HFFc6 (cell line): Measurements from ENCODE around the gene ALAS1. TPM values are rescaled to one million over a fixed set of nuclear protein-coding genes. Genes with fewer than 3 reads are reported as not detected.

Source experiments
- DNase-seq: peaks from one replicate; pipeline ENCODE4 v3.0.0-alpha.2; 2018
- H3K27ac Mint-ChIP-seq: 2 replicates; pipeline ENCODE4 v1.8.0; 2020; ENCODE audit warnings: mild to moderate bottlenecking, mixed read lengths
- H3K27me3 Mint-ChIP-seq: 2 replicates; pipeline ENCODE4 v1.8.0; 2021; ENCODE audit warnings: mild to moderate bottlenecking, moderate library complexity, mixed read lengths; ENCODE audit not compliant: insufficient read depth
- H3K36me3 Mint-ChIP-seq: 2 replicates; pipeline ENCODE4 v1.8.0; 2021; ENCODE audit warnings: low read depth, mixed read lengths
- H3K4me1 Mint-ChIP-seq: 2 replicates; pipeline ENCODE4 v1.8.0; 2020; ENCODE audit warnings: low read depth, mixed read lengths
- H3K4me3 Mint-ChIP-seq: 2 replicates; pipeline ENCODE4 v1.8.0; 2020; ENCODE audit warnings: mild to moderate bottlenecking, moderate library complexity, mixed read lengths
- H3K9me3 Mint-ChIP-seq: 2 replicates; pipeline ENCODE4 v1.8.0; 2020; ENCODE audit warnings: mild to moderate bottlenecking, mixed read lengths
- CTCF ChIP-seq: fragments of 200-600 bp; sonication (generic); IDR thresholded peaks from 2 replicates; pipeline ENCODE4 v1.5.0; 2021; ENCODE audit warnings: antibody characterized with exemption, mild to moderate bottlenecking
- total RNA-seq, 6 experiments: library from RNA; stranded (reverse); fragmentation: NEBNext Ultra II Directional; extraction: Animal tissue kit (Norgen Biotek cat#: 25700); gene quantifications; 2 replicates in 1 of 6; 3 replicates in 5 of 6; pipeline ENCODE4 v1.2.3, GENCODE V29; 2021

Gene ALAS1
- total RNA-seq, 6 experiments from 2014 or later: 31.5 to 39.1 (median 35.1) TPM

GRCh38 chr3:52238761-52239701 lies 41.1 kb downstream of the ALAS1 start, which contains the start of gene TWF2:
TWF2 (minus strand) TSS chr3:52239158; CDS start chr3:52239016, 142 bp downstream.
- Mint-ChIP-seq H3K9me3 (no peaks in the 10 kb centered on the region), H3K4me1 (peaks cover 50% of the 10 kb centered on the region), H3K36me3 (peaks cover 8% of the 10 kb centered on the region; the same call in 1 of the 2 replicates), H3K4me3 (peak within 1 kb of the TSS; percentile 100), H3K27ac (peak within 1 kb of the TSS; percentile 96), H3K27me3 (peaks cover 1% of the 10 kb centered on the region)
- peak; percentile 54 for DNase-seq
- peak; percentile 58 for TF ChIP-seq CTCF

DNA sequence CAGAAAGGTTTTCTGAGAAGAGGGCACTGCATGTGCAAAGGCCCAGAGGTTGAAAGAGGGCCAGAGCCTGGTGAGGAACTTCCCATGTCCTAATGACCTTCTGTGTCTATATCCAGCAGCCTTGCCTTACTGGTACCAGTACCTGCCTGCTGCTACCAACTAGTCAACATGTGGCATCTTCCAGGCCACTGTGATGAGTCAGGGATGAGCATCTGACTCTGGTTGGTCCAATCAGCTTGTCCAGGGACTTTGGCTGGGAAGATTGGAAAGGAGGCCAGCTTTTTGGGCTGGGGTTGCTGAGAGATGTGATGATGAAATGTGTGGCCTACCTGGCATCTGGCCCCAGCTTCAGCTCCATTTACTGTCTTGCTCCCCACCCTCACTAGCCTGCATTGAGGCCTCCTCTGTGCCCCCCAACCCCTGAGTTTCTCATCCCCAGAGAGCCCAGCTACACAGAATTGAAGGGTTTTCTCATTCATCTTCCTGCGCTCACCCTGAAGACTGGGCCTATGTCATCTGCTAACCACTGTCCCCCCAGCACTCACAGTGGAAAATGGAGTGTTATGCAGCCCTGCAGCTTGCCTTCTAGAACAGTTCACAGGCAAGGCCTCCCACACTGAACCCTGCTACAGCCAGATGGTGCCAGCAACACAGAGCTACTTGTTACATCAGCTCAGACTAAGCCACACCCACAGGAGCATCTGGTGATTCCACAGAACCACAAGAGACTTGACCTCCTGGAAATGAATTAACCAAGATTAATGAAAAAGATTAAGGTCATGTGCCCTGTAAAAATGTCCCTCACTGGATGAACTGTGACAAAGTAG lies 42.3 kb downstream of the ALAS1 start:
- peaks cover 62% of the 10 kb centered on the region for H3K4me1 Mint-ChIP-seq
- H3K4me3 Mint-ChIP-seq: peak overlapping the region; percentile 100
- peak overlapping the region; percentile 96 for H3K27ac Mint-ChIP-seq
- peak; percentile 87 for DNase-seq
- peaks cover 8% of the 10 kb centered on the region; the same call in 1 of the 2 replicates for H3K36me3 Mint-ChIP-seq
- H3K27me3 Mint-ChIP-seq: peaks cover 1% of the 10 kb centered on the region
- H3K9me3 Mint-ChIP-seq: no peaks in the 10 kb centered on the region
- TF ChIP-seq CTCF: no peak

DNA sequence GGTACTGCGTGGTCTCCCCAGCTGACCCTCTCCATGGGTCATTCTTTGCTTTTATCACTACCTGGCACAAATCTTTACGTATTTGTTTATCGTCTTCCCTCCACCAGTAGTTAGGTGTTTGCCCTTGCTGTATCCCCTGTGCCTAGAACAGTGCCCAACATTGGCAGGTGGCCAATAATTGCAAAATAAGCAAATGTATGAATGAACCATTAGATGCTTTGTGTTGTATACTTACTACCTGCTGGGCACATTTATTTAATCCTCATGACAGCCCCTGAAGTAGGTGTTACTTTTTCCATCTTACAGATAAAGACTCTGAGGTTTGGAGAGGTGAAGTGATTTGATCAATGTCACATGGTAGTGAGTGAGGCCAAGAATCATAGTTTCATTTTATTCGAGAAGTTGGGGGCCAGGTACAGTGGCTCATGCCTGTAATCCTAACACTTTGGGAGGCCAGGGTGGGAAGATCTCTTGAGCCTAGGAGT lies 43.0 kb downstream of the ALAS1 start:
- Mint-ChIP-seq H3K9me3 (no peaks in the 10 kb centered on the region), H3K27ac (peak overlapping the region; percentile 96), H3K36me3 (peaks cover 8% of the 10 kb centered on the region; the same call in 1 of the 2 replicates), H3K4me3 (no peak overlapping the region), H3K4me1 (peaks cover 63% of the 10 kb centered on the region), H3K27me3 (peaks cover 1% of the 10 kb centered on the region)
- no peak for TF ChIP-seq CTCF
- no peak for DNase-seq

DNA sequence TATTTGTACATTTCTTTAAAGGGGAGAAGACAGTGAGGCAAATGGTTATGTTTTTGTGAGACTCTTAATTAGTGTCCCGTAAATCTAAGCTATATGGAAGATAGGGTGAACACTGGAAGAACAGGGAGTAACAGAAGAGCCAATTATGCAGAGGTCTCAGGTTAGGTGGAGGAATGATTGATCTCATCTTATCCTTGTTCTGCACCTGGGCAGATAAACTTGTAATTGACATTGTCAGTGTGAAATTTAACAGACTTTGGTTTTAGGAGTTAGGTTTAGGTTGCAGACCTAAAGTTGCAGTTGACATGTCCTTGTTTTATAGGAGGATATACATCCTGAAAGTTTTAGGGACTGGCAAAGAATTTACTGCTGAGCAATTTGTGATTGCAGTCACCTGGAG lies 44.1 kb downstream of the ALAS1 start:
- no peak for TF ChIP-seq CTCF
- peaks cover 8% of the 10 kb centered on the region; the same call in 1 of the 2 replicates for H3K36me3 Mint-ChIP-seq
- H3K27ac Mint-ChIP-seq: no peak overlapping the region
- no peak for DNase-seq
- H3K27me3 Mint-ChIP-seq: peaks cover 1% of the 10 kb centered on the region
- H3K4me1 Mint-ChIP-seq: peaks cover 62% of the 10 kb centered on the region
- no peaks in the 10 kb centered on the region for H3K9me3 Mint-ChIP-seq
- no peak overlapping the region for H3K4me3 Mint-ChIP-seq
